HG03575 (cell line): ENCODE measurements around the gene VSIG1.

ENCODE experiments used
- ATAC-seq: cut with Tn5 transposase; IDR thresholded peaks from one replicate; pipeline ENCODE4 v1.9.1; 2021; ENCODE audit not compliant: unreplicated experiment, insufficient number of reproducible peaks, low FRiP score; ENCODE audit errors: extremely low read depth

The VSIG1 gene

GRCh38 chrX:108055546-108055945 lies 10.7 kb downstream of the VSIG1 start:
- no peak for ATAC-seq

- no peak for ATAC-seq
Measured at GRCh38 chrX:108059801-108060200, 14.9 kb downstream of the VSIG1 start.

- ATAC-seq, result no peak
Measured at GRCh38 chrX:108064001-108064400, 19.1 kb downstream of the VSIG1 start.

DNA sequence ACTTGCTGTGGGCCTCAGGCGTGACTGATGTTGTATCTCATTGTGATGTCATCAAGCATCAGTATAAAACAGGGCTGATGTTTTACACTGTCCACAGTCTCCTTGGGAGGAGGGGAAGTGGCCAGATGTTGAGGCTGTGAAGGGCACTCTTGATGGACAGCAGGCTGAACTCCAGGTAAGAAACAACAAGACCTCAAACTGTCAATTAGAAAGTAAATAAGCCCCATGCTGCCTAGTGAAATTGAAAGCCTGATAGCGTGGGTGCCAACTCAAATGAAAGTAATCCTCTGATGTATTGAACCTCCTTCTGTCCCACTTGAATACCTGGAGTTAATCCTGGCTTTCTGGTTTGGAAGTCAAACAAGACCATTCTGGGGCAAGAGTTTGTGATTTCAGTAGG lies 19.7 kb downstream of the VSIG1 start:
- no peak for ATAC-seq

- no peak for ATAC-seq
Measured at GRCh38 chrX:108068121-108068520, 23.3 kb downstream of the VSIG1 start.

GRCh38 chrX:108070891-108071290 lies 26.0 kb downstream of the VSIG1 start:
- ATAC-seq, result no peak

- ATAC-seq, result no peak
Measured at GRCh38 chrX:108071578-108071977, 26.7 kb downstream of the VSIG1 start.

- no peak for ATAC-seq
Measured at GRCh38 chrX:108072746-108073145, 27.9 kb downstream of the VSIG1 start.

- no peak for ATAC-seq
Measured at GRCh38 chrX:108081110-108081509, 36.2 kb downstream of the VSIG1 start.

GRCh38 chrX:108087792-108088191 lies 42.9 kb downstream of the VSIG1 start:
- no peak for ATAC-seq

DNA sequence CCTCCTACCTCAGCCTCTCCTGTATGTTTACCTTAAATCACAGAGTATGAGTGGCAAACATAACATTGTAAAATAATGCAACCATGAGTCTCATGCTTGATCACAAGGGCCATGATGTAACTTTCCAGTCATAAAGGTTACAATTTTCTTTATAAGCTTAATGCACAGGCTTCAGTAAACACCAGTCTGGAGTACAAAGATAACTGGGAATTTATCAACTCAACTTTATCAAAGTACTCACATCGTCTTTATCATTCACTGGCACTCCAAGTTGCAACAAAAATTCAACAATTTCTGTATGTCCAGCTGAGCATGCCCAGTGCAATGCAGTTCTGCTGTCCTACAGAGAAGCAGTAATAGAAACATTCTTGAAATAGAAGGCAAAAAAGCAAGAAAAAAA lies 43.6 kb downstream of the VSIG1 start:
- no peak for ATAC-seq

GRCh38 chrX:108090491-108091263 lies 45.8 kb downstream of the VSIG1 start:
- ATAC-seq, result no peak

- peak; percentile 80 for ATAC-seq
Measured at GRCh38 chrX:108091264-108091877, 46.5 kb downstream of the VSIG1 start, which contains the start of the genes ATG4A and PSMD10. Gene ATG4A, plus strand, starts transcription at chrX:108091778. Its CDS starts 49 bp downstream, at chrX:108091827. Gene PSMD10, minus strand, starts transcription at chrX:108091542. Its CDS starts 22 bp downstream, at chrX:108091520.

- ATAC-seq, result peak; percentile 16
Measured at GRCh38 chrX:108091878-108092291, 47.0 kb downstream of the VSIG1 start.

DNA sequence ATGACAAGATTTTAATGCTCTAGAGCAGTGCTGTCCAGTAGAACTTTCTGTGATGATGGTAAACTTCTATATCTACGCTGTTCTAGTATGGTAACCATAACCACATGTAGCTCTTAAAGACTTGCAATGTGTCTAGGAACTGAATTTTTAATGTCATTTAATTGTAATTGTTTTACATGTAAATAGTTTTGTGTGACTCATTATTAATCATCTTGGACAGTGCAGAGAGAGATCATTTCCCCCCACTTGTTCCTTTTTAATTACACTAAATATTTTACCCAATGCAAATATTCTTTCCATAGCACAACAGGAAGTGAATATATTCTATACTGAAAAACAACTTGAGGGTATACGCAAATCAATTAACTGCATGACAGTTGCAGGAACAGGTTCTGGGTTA lies 52.5 kb downstream of the VSIG1 start:
- no peak for ATAC-seq

DNA sequence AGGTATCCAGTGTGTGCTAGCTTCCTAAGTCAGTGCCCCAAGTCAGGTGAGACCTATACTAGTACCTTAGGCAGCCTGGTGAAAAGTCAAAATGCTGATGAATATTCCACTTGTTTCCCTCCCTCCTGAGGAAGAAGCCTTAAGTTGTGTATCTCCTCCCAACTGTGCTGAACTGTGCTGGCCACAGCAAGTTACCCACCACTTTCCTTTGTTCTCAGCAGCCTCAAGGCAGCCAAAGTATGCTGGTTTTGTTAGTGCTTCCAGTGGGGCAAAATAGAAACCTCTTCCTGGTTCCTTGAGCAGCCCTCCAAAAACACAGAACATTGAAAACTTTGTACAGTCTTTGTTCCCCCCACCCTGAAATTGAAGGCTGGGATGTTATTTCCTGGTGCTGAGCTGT lies 60.6 kb downstream of the VSIG1 start:
- no peak for ATAC-seq

DNA sequence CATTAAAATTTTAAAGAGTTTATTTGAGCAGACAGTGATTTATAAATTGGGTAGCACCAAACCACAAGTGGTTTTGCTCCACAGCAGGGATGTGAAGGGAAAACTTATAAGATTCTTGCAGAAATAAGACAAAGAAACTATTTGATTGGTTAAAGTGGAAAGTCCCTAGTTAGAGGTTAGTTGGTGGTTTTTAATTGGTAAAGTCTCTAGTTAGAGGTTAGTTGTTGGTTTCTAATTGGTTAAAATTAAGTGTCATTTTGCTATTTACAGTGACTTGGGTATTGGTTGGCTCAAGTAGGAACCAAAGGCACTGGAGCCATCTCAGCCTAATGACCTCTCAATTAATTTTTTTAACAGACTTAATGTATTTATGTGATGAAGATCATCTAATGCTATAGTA lies 69.7 kb downstream of the VSIG1 start:
- ATAC-seq, result no peak

GRCh38 chrX:108117988-108118387 lies 73.1 kb downstream of the VSIG1 start:
- no peak for ATAC-seq

DNA sequence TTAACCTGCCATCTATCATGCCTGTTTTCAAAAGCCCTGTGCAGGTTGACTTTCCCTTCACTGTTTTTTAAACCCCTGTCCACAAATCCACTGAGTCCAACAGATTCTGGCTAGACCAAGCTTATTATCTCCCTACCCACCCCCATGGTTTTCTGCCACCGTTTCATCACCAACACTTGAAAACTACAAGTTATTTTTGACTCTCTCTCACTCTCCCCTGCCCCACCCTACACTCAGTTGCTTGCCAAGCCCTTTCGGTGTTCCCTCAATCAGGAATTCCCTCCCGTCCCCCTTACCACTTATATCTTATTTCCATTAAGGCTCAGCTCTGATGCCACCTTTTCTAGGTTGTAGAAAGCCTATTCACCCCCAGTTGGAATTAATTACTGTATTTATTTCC lies 76.4 kb downstream of the VSIG1 start:
- no peak for ATAC-seq

- no peak for ATAC-seq
Measured at GRCh38 chrX:108122748-108123147, 77.9 kb downstream of the VSIG1 start.
